ENCODE measurements around the gene PTCH2. TPM values are rescaled to one million over a fixed set of nuclear protein-coding genes. Genes with fewer than 3 reads are reported as not detected.

PTCH2 gene, protein sequence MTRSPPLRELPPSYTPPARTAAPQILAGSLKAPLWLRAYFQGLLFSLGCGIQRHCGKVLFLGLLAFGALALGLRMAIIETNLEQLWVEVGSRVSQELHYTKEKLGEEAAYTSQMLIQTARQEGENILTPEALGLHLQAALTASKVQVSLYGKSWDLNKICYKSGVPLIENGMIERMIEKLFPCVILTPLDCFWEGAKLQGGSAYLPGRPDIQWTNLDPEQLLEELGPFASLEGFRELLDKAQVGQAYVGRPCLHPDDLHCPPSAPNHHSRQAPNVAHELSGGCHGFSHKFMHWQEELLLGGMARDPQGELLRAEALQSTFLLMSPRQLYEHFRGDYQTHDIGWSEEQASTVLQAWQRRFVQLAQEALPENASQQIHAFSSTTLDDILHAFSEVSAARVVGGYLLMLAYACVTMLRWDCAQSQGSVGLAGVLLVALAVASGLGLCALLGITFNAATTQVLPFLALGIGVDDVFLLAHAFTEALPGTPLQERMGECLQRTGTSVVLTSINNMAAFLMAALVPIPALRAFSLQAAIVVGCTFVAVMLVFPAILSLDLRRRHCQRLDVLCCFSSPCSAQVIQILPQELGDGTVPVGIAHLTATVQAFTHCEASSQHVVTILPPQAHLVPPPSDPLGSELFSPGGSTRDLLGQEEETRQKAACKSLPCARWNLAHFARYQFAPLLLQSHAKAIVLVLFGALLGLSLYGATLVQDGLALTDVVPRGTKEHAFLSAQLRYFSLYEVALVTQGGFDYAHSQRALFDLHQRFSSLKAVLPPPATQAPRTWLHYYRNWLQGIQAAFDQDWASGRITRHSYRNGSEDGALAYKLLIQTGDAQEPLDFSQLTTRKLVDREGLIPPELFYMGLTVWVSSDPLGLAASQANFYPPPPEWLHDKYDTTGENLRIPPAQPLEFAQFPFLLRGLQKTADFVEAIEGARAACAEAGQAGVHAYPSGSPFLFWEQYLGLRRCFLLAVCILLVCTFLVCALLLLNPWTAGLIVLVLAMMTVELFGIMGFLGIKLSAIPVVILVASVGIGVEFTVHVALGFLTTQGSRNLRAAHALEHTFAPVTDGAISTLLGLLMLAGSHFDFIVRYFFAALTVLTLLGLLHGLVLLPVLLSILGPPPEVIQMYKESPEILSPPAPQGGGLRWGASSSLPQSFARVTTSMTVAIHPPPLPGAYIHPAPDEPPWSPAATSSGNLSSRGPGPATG
- total RNA-seq (2012; rRNA removed), result under 0.01 and 0.25 TPM in 2 replicates

DNA sequence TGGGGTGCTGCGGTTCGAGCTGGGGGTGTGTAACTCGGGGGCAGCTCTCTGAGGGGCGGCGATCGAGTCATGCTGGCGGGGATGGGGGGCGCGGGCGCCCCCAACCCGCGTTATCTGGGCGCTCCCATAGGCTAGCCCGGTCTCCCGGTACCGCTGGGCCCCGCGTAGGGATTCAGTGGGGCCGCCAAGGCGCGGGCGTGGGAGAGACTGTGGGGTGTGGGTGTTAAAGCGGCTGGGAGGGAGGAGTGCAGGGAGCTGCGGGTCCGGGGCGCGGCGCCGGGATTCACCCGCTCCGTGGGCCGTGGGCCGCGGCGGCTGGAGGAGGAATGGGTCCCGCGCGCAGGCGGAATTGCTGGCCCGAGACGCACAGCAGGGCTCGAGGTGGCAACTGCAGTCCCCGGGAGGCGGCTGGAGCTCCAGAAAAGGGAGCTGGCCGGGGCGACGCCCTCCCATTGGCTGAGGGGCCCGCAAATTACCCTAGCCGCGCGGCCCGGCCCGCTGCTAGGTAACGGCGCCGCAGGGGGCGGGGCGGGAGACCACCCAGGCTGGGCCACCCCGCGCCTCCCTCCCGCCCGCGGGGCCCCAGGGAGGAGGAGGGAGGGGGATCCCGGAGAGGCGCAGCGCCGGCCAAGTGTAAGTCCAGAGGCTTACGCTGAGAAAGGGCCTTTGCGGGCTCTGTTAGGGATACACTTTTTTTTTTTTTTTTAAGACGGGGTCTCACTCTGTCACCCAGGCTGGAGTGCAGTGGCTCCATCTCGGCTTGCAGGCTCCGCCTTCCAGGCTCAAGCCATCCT, at the start of gene PTCH2:
Gene PTCH2, minus strand, starts transcription at position 392 of the 794 bp plus-strand sequence. Its CDS starts 321 bp downstream, at position 71.
- H3K27me3 ChIP-seq (ENCODE audit: control insufficient read depth, insufficient read depth, low read length), result no peaks in the 10 kb centered on the region
- H3K4me3 ChIP-seq (ENCODE audit: low read length), result peak within 1 kb of the TSS; percentile 76
- H3K9ac ChIP-seq (ENCODE audit: low read depth, low read length), result peak within 1 kb of the TSS; percentile 71
- peak within 1 kb of the TSS; percentile 94 for H3K4me2 ChIP-seq (ENCODE audit: low read length)
- H3K4me1 ChIP-seq (ENCODE audit: control insufficient read depth, insufficient read depth, low read length), result peaks cover 4% of the 10 kb centered on the region
- H3K9me3 ChIP-seq (replicated peaks; ENCODE audit: low read length), result no peaks in the 10 kb centered on the region
- no peaks in the 10 kb centered on the region for H3K36me3 ChIP-seq (ENCODE audit: insufficient read depth, low read length)

DNA sequence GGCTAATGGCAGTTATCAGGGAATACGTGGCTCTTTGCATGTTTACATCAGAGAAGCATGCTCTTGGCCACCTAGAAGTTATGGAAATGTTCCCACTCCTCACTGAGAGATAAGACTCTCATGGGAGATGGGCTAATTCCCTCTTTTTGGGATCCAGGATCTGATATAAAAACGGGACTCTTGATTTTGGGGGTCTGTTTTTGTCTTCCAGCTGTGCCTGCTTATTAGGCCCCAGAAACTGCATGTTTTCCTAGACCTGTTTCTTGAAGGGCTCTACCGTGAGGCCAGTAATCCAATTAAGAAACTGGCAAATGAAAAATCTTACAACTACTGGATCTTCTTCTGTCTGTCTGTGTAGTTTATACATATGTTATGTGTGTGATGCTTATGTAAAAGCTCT, 47.0 kb upstream of the PTCH2 start:
- Histone ChIP-seq H3K9ac (ENCODE audit: low read depth, low read length) (no peak overlapping the region), H3K27me3 (ENCODE audit: control insufficient read depth, insufficient read depth, low read length) (no peaks in the 10 kb centered on the region), H3K4me1 (ENCODE audit: control insufficient read depth, insufficient read depth, low read length) (peaks cover 8% of the 10 kb centered on the region), H3K4me3 (ENCODE audit: low read length) (no peak overlapping the region), H3K4me2 (ENCODE audit: low read length) (no peak overlapping the region), H3K9me3 (replicated peaks; ENCODE audit: low read length) (peaks cover 12% of the 10 kb centered on the region), H3K36me3 (ENCODE audit: insufficient read depth, low read length) (peaks cover 42% of the 10 kb centered on the region)

DNA sequence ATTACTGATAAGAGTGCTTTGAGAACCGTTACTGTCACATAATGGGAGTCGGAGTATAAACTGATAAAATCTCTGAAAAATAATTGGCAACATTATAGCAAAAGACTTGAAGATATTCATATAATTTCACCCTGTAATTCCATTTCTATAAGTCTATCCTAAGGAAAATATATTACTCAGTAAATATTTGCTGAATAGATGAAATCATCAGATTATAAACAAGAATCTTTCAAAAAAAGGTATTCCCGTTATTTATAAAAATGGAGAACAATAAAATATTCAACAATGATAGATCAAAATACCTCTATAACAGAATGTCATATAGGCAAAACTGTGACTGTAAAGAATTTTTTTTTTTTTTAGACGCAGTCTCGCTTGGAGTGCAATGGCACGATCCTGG, 42.4 kb upstream of the PTCH2 start:
- H3K4me3 ChIP-seq (ENCODE audit: low read length), result no peak overlapping the region
- H3K36me3 ChIP-seq (ENCODE audit: insufficient read depth, low read length), result peaks cover 32% of the 10 kb centered on the region
- peaks cover 7% of the 10 kb centered on the region for H3K4me1 ChIP-seq (ENCODE audit: control insufficient read depth, insufficient read depth, low read length)
- H3K9ac ChIP-seq (ENCODE audit: low read depth, low read length), result no peak overlapping the region
- no peak overlapping the region for H3K4me2 ChIP-seq (ENCODE audit: low read length)
- H3K27me3 ChIP-seq (ENCODE audit: control insufficient read depth, insufficient read depth, low read length), result no peaks in the 10 kb centered on the region
- peaks cover 9% of the 10 kb centered on the region for H3K9me3 ChIP-seq (replicated peaks; ENCODE audit: low read length)

DNA sequence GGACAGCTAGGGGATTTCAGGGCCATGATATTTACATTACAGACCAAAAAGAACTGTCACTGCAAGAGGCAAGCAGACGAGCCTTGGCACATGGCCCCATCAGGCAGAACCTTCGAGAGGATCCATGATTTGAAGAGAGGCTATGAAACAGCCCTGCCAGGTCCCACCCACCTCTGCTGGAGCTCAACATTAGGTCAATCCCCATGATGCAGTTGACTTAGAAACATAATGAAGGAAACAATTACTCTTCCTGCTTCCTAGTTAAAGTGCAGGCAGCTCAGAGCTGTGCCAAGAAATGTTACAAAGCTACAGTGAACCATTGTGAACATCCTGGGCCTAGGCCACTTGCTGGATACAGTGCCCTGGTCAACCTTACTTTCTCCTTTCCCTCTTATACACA, 41.7 kb upstream of the PTCH2 start:
- Histone ChIP-seq H3K4me1 (ENCODE audit: control insufficient read depth, insufficient read depth, low read length) (peaks cover 7% of the 10 kb centered on the region), H3K4me2 (ENCODE audit: low read length) (no peak overlapping the region), H3K9ac (ENCODE audit: low read depth, low read length) (no peak overlapping the region), H3K4me3 (ENCODE audit: low read length) (no peak overlapping the region), H3K9me3 (replicated peaks; ENCODE audit: low read length) (peaks cover 6% of the 10 kb centered on the region), H3K27me3 (ENCODE audit: control insufficient read depth, insufficient read depth, low read length) (no peaks in the 10 kb centered on the region), H3K36me3 (ENCODE audit: insufficient read depth, low read length) (peaks cover 28% of the 10 kb centered on the region)

DNA sequence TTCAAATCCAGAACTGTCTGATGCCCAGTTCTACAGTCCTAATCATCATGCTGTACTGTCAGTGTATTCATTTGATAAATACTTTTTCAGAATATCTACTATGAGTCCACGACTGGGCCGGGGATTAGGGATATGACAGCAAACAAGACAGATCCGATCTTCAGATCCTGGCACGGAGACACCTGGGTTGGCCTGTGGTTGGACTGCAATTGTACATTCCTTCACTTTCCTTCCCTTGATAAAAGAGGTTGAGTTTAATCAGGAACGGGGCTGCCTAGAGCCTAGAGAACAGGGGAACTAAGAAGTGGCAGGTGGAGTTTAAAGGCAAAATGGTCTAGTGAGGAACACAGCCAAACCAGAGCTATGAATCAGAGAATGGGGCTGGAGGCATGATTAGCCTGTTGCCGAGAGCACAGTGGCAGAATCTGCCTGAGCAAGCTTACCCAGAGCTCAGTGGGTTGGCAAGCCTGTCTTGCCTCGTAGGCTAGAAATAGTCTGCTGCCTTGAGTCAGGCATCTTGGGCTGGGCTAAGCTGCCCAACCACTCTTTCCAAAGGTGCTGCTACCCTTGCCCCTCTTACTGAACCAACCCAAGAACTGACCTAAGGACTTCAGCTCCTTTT, 38.1 kb upstream of the PTCH2 start:
- Histone ChIP-seq H3K9me3 (replicated peaks; ENCODE audit: low read length) (no peaks in the 10 kb centered on the region), H3K4me2 (ENCODE audit: low read length) (no peak overlapping the region), H3K9ac (ENCODE audit: low read depth, low read length) (no peak overlapping the region), H3K36me3 (ENCODE audit: insufficient read depth, low read length) (peaks cover 15% of the 10 kb centered on the region), H3K4me1 (ENCODE audit: control insufficient read depth, insufficient read depth, low read length) (peaks cover 7% of the 10 kb centered on the region), H3K27me3 (ENCODE audit: control insufficient read depth, insufficient read depth, low read length) (no peaks in the 10 kb centered on the region), H3K4me3 (ENCODE audit: low read length) (no peak overlapping the region)

DNA sequence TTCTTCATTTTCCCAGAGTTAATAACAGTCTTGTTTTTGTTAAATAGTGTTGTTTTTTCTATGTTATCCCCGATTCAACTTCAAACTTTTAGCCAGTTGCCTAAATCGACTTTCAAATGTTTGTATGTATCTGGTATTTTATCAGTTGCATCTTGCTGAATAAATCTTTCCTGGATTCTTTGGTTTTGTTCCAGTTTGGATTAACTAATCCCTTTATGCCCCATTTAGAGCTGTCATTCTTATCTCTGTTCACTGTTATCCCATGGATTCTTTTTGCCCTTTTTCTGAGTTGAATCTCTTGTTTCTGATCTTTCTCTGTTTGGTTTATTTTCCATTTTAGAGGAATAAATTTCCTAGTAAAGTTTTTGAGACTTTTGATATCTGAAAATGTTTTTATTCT, 31.1 kb upstream of the PTCH2 start:
- Histone ChIP-seq H3K9ac (ENCODE audit: low read depth, low read length) (no peak overlapping the region), H3K4me3 (ENCODE audit: low read length) (no peak overlapping the region), H3K36me3 (ENCODE audit: insufficient read depth, low read length) (peaks cover 28% of the 10 kb centered on the region), H3K27me3 (ENCODE audit: control insufficient read depth, insufficient read depth, low read length) (no peaks in the 10 kb centered on the region), H3K4me2 (ENCODE audit: low read length) (no peak overlapping the region), H3K4me1 (ENCODE audit: control insufficient read depth, insufficient read depth, low read length) (no peaks in the 10 kb centered on the region), H3K9me3 (replicated peaks; ENCODE audit: low read length) (no peaks in the 10 kb centered on the region)

DNA sequence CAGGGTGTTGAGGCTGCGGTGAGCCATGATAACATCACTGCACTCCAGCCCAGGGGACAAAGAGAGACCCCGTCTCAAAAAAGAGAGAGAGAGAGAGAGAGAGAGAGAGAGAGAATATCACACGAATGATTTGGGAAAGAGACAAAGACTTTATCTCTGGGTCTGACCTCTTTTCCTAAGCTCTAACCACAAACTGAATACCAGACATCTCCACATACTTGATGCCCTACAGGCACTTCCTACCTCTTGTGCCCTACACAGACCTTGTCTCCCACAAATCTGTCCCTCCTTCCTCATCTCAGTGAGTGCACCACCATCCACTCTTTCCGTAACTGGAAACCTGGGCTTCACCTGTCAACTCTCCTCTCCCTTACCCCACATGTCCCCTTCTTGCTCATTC, 27.0 kb upstream of the PTCH2 start:
- Histone ChIP-seq H3K4me2 (ENCODE audit: low read length) (no peak overlapping the region), H3K9me3 (replicated peaks; ENCODE audit: low read length) (no peaks in the 10 kb centered on the region), H3K4me1 (ENCODE audit: control insufficient read depth, insufficient read depth, low read length) (no peaks in the 10 kb centered on the region), H3K36me3 (ENCODE audit: insufficient read depth, low read length) (peaks cover 23% of the 10 kb centered on the region), H3K4me3 (ENCODE audit: low read length) (no peak overlapping the region), H3K9ac (ENCODE audit: low read depth, low read length) (no peak overlapping the region), H3K27me3 (ENCODE audit: control insufficient read depth, insufficient read depth, low read length) (no peaks in the 10 kb centered on the region)

DNA sequence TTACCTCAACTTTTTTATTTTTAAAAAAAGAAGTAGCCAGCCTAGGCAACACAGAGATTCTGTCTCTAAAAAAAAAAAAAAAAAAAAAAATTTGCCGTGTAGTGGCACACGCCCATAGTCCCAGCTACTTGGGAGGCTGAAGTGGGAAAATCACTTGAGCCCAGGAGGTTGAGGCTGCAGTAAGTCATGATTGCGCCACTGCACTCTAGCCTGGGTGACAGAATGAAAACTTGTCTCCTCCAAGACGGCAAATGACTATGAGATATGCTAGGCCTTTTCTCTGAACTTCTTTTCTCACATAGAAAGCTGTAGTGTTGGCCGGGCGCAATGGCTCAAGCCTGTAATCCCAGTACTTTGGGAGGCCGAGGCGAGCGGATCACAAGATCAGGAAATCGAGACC, 24.7 kb upstream of the PTCH2 start:
- peaks cover 18% of the 10 kb centered on the region for H3K36me3 ChIP-seq (ENCODE audit: insufficient read depth, low read length)
- H3K9me3 ChIP-seq (replicated peaks; ENCODE audit: low read length), result no peaks in the 10 kb centered on the region
- no peak overlapping the region for H3K4me3 ChIP-seq (ENCODE audit: low read length)
- no peaks in the 10 kb centered on the region for H3K4me1 ChIP-seq (ENCODE audit: control insufficient read depth, insufficient read depth, low read length)
- H3K9ac ChIP-seq (ENCODE audit: low read depth, low read length), result no peak overlapping the region
- no peak overlapping the region for H3K4me2 ChIP-seq (ENCODE audit: low read length)
- no peaks in the 10 kb centered on the region for H3K27me3 ChIP-seq (ENCODE audit: control insufficient read depth, insufficient read depth, low read length)

DNA sequence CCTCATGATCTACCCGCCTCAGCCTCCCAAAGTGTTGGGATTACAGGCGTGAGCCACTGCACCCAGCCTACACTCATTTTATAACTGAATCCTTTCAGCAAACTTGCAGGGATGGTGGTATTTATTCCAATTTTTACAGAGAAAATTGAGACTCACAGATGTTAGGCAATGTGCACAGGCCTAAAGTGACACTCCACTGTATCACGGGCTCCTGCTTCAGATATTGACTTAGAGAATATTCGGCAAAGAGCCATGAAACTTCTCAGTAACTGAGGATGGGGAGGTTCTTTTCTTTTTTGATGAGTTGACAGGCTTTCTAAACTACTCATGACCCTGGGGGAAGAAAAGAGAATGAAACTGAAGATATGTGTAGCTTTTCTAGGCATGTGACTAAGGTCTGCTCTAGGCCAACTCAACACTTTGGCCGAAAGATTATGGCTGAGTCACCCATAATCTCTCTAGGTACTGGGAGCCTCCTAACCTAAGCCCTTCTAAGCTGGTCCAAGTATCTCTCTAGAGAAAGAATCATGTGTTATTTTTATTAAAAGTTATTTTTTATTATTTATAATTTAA, 19.9 kb upstream of the PTCH2 start:
- Histone ChIP-seq H3K9me3 (replicated peaks; ENCODE audit: low read length) (no peaks in the 10 kb centered on the region), H3K27me3 (ENCODE audit: control insufficient read depth, insufficient read depth, low read length) (no peaks in the 10 kb centered on the region), H3K4me2 (ENCODE audit: low read length) (no peak overlapping the region), H3K9ac (ENCODE audit: low read depth, low read length) (no peak overlapping the region), H3K4me1 (ENCODE audit: control insufficient read depth, insufficient read depth, low read length) (no peaks in the 10 kb centered on the region), H3K4me3 (ENCODE audit: low read length) (no peak overlapping the region), H3K36me3 (ENCODE audit: insufficient read depth, low read length) (peaks cover 11% of the 10 kb centered on the region)

DNA sequence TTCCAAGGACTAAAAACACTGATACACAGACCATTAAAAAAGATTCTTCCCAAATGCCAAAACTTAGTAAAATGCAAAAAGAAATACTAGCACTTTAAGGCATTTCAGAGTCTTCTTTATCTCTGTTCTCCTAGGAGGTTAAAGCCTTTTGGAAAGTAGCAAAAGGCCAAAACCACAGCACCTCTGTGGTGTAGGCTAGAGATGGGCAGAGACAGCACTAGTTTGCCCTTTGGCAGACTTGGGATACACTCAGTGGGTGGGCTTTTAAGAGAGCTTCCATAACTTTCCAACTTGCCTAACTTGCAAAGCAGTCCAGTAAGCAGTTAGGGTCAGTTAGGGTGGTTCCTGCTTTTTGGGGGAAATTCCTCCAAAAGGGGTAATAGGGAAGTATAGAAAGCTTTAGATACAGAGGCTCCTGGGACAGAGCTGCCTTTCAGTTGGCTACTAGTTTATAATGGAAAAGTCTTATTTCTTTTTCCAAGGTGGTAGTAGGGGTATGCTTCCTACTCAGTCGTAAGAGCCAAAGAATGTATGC, 17.9 kb upstream of the PTCH2 start:
- H3K9me3 ChIP-seq (replicated peaks; ENCODE audit: low read length), result no peaks in the 10 kb centered on the region
- H3K9ac ChIP-seq (ENCODE audit: low read depth, low read length), result no peak overlapping the region
- no peak overlapping the region for H3K4me3 ChIP-seq (ENCODE audit: low read length)
- H3K4me2 ChIP-seq (ENCODE audit: low read length), result no peak overlapping the region
- no peaks in the 10 kb centered on the region for H3K27me3 ChIP-seq (ENCODE audit: control insufficient read depth, insufficient read depth, low read length)
- H3K36me3 ChIP-seq (ENCODE audit: insufficient read depth, low read length), result peaks cover 12% of the 10 kb centered on the region
- no peaks in the 10 kb centered on the region for H3K4me1 ChIP-seq (ENCODE audit: control insufficient read depth, insufficient read depth, low read length)

All from skeletal muscle satellite cell (primary cell).